Measurements from ENCODE around the gene NEMP1. TPM values are rescaled to one million over a fixed set of nuclear protein-coding genes. Genes with fewer than 3 reads are reported as not detected.

Gene NEMP1
- total RNA-seq, 1 donor from 2014 or later: 27.6 TPM

GRCh38 chr12:57096748-57097553, 18.4 kb upstream of the NEMP1 start:
- ChIA-PET POLR2A (interaction anchor here (0.8 to 17.0 kb wide), 4 partner anchors 3 to 31 kb away, joined by 3 to 692 read pairs (median 514); partner anchors contain the start of genes LRP1, NAB2, NEMP1 and STAT6), CTCF (interaction anchor here (1.0 to 10.6 kb wide), 3 partner anchors 10 to 28 kb away, joined by 3 to 102 read pairs (median 18); no protein-coding TSS in a partner anchor)
- no peak overlapping the region for H3K4me3 Mint-ChIP-seq
- peaks cover 54% of the 10 kb centered on the region for H3K4me1 Mint-ChIP-seq
- no peaks in the 10 kb centered on the region for H3K9me3 Mint-ChIP-seq
- no peaks in the 10 kb centered on the region for H3K27me3 Mint-ChIP-seq
- ATAC-seq (ENCODE audit: low read depth) (no peak), DNase-seq (no peak)
- H3K36me3 Mint-ChIP-seq (ENCODE audit: low read depth): peaks cover 86% of the 10 kb centered on the region
- TF ChIP-seq CTCF (IDR thresholded peaks at IDR 0.05): no peak
- intact Hi-C loops (cut with micrococcal nuclease): no loop called here
- peak overlapping the region; percentile 63 for H3K27ac Mint-ChIP-seq

GRCh38 chr12:57096099-57096572, 17.5 kb upstream of the NEMP1 start:
- peaks cover 83% of the 10 kb centered on the region for H3K36me3 Mint-ChIP-seq (ENCODE audit: low read depth)
- POLR2A ChIA-PET: interaction anchor here (0.8 to 17.0 kb wide), 4 partner anchors 2 to 32 kb away, joined by 3 to 692 read pairs (median 514); partner anchors contain the start of genes LRP1, NAB2, NEMP1 and STAT6
- ATAC-seq (ENCODE audit: low read depth): no peak
- no peaks in the 10 kb centered on the region for H3K9me3 Mint-ChIP-seq
- H3K4me3 Mint-ChIP-seq: no peak overlapping the region
- peak overlapping the region; percentile 77 for H3K27ac Mint-ChIP-seq
- intact Hi-C loops (cut with micrococcal nuclease): no loop called here
- H3K4me1 Mint-ChIP-seq: peaks cover 56% of the 10 kb centered on the region
- CTCF ChIA-PET: interaction anchor here (4.4 to 10.6 kb wide), 2 partner anchors 16 to 26 kb away, joined by 45 to 102 read pairs; partner anchors contain the start of gene STAT6
- DNase-seq: no peak
- TF ChIP-seq CTCF (IDR thresholded peaks at IDR 0.05): no peak
- no peaks in the 10 kb centered on the region for H3K27me3 Mint-ChIP-seq

- no peak for ATAC-seq (ENCODE audit: low read depth)
- no peak for DNase-seq
- Mint-ChIP-seq H3K27me3 (no peaks in the 10 kb centered on the region), H3K9me3 (no peaks in the 10 kb centered on the region), H3K4me3 (no peak overlapping the region), H3K36me3 (ENCODE audit: low read depth) (peaks cover 86% of the 10 kb centered on the region), H3K4me1 (peaks cover 62% of the 10 kb centered on the region), H3K27ac (peak overlapping the region; percentile 77)
- POLR2A ChIA-PET: interaction anchor here (16.5 kb wide), 2 partner anchors 9 to 21 kb away, joined by 337 to 692 read pairs; partner anchors contain the start of genes NEMP1 and STAT6
- TF ChIP-seq CTCF (IDR thresholded peaks at IDR 0.05): no peak
- intact Hi-C loops (cut with micrococcal nuclease): loop anchor here (2.0 kb wide), 1 partner anchor 17 kb away; the partner anchor contains the start of gene NEMP1
- CTCF ChIA-PET: interaction anchor here (4.4 to 10.6 kb wide), 2 partner anchors 16 to 25 kb away, joined by 45 to 102 read pairs; partner anchors contain the start of gene STAT6
Measured at GRCh38 chr12:57095440-57095839, 16.8 kb upstream of the NEMP1 start.

- TF ChIP-seq CTCF (IDR thresholded peaks at IDR 0.05): no peak
- ATAC-seq (ENCODE audit: low read depth): no peak
- Mint-ChIP-seq H3K4me3 (peak overlapping the region; percentile 47), H3K27me3 (no peaks in the 10 kb centered on the region), H3K9me3 (no peaks in the 10 kb centered on the region), H3K36me3 (ENCODE audit: low read depth) (peaks cover 78% of the 10 kb centered on the region), H3K4me1 (peaks cover 70% of the 10 kb centered on the region), H3K27ac (peak overlapping the region; percentile 91)
- DNase-seq: no peak
- ChIA-PET POLR2A (interaction anchor here (0.6 to 16.5 kb wide), 6 partner anchors 9 to 400 kb away, joined by 3 to 692 read pairs (median 4); partner anchors contain the start of genes LRP1, NEMP1 and STAT6), CTCF (interaction anchor here (0.8 to 10.6 kb wide), 5 partner anchors 16 to 93 kb away, joined by 3 to 102 read pairs (median 4); partner anchors contain the start of genes NEMP1 and STAT6)
- intact Hi-C loops (cut with micrococcal nuclease): loop anchor here (1.0 to 2.0 kb wide), 2 partner anchors 16 kb away; partner anchors contain the start of gene NEMP1
Measured at GRCh38 chr12:57094208-57095160, 15.9 kb upstream of the NEMP1 start.

Data from activated B cell treated with CpG ODN at 0.5 μM for 24 hours (primary cell).